Hepatocyte (in vitro differentiated cells): ENCODE data around the gene GBE1. TPM values are rescaled to one million over a fixed set of nuclear protein-coding genes. Genes with fewer than 3 reads are reported as not detected.

ENCODE experiments used
- DNase-seq: peaks from one replicate; pipeline ENCODE4 v3.0.0-alpha.2; 2016; ENCODE audit warnings: low spot score
- H2AFZ ChIP-seq: fragments of 200-600 bp; sonication (generic); 2 replicates; pipeline ENCODE4 v1.6.0; 2016; ENCODE audit warnings: antibody characterized with exemption, mild to moderate bottlenecking
- H3K27ac ChIP-seq: fragments of 200-600 bp; sonication (generic); 2 replicates; pipeline ENCODE4 v1.5.1; 2016; ENCODE audit warnings: mild to moderate bottlenecking
- H3K27me3 ChIP-seq: fragments of 200-600 bp; sonication (generic); 2 replicates; pipeline ENCODE4 v1.6.1; 2016
- H3K36me3 ChIP-seq: fragments of 200-600 bp; sonication (generic); replicated peaks from 2 replicates; pipeline ENCODE4 v1.5.1; 2016; ENCODE audit warnings: low read depth; ENCODE audit not compliant: insufficient read depth
- H3K4me1 ChIP-seq: fragments of 200-600 bp; sonication (generic); 2 replicates; pipeline ENCODE4 v1.5.1; 2016; ENCODE audit warnings: mild to moderate bottlenecking, moderate library complexity; ENCODE audit not compliant: insufficient read depth
- H3K4me2 ChIP-seq: fragments of 200-600 bp; sonication (generic); 2 replicates; pipeline ENCODE4 v1.6.0; 2016
- H3K4me3 ChIP-seq: fragments of 200-600 bp; sonication (generic); 2 replicates; pipeline ENCODE4 v1.5.1; 2016; ENCODE audit warnings: mild to moderate bottlenecking
- H3K79me2 ChIP-seq: fragments of 200-600 bp; sonication (generic); 2 replicates; pipeline ENCODE4 v1.6.0; 2017; ENCODE audit warnings: mild to moderate bottlenecking
- H3K9me2 ChIP-seq: fragments of 200-600 bp; sonication (generic); replicated peaks from 2 replicates; pipeline ENCODE4 v1.6.0; 2017; ENCODE audit warnings: mild to moderate bottlenecking; ENCODE audit not compliant: insufficient read depth
- H3K9me3 ChIP-seq: fragments of 200-600 bp; sonication (generic); 2 replicates; pipeline ENCODE4 v1.5.1; 2016; ENCODE audit warnings: low read depth, mild to moderate bottlenecking
- H4K20me1 ChIP-seq: fragments of 200-600 bp; sonication (generic); 2 replicates; pipeline ENCODE4 v1.6.0; 2016; ENCODE audit warnings: mild to moderate bottlenecking; ENCODE audit not compliant: insufficient read depth, poor library complexity, severe bottlenecking
- EZH2 ChIP-seq: fragments of 200-600 bp; sonication (generic); IDR thresholded peaks from 2 replicates; pipeline ENCODE4 v1.6.1; 2016; ENCODE audit warnings: antibody characterized with exemption, mild to moderate bottlenecking, borderline replicate concordance
- EZH2phosphoT487 ChIP-seq: fragments of 200-600 bp; sonication (generic); IDR thresholded peaks from one replicate; pipeline ENCODE4 v1.6.1; 2018; ENCODE audit warnings: antibody characterized with exemption, mild to moderate bottlenecking, low read depth, moderate library complexity; ENCODE audit not compliant: unreplicated experiment, severe bottlenecking
- WGBS: methylation state at CpG from one replicate; pipeline ENCODE4 v1.1.6; 2016; ENCODE audit warnings: low lambda C conversion rate; ENCODE audit errors: missing lambda C conversion rate; 5-methylcytosine and 5-hydroxymethylcytosine counted together
- polyA plus RNA-seq: library from polyadenylated mRNA; unstranded; fragments of >200 nt; fragmentation: Nextera tagmentation; extraction: Ambion mirVana; gene quantifications from 2 replicates; pipeline ENCODE4 v1.2.1, GENCODE V29; 2016
- total RNA-seq: library from RNA; depleted of rRNA; stranded (reverse); fragments of >200 nt; gene quantifications from 2 replicates; pipeline ENCODE4 v1.2.3, GENCODE V29; 2014
- TF ChIP-seq, protein P1 (sequence below): fragments of 200-600 bp; sonication (generic); IDR thresholded peaks from 2 replicates; pipeline ENCODE4 v1.5.1; 2016; ENCODE audit warnings: antibody characterized with exemption, mild to moderate bottlenecking; ENCODE audit not compliant: poor library complexity

The GBE1 gene
- total and polyA plus RNA-seq, 2 experiments from 2014 or later, result 15.6 to 25.8 TPM

DNA sequence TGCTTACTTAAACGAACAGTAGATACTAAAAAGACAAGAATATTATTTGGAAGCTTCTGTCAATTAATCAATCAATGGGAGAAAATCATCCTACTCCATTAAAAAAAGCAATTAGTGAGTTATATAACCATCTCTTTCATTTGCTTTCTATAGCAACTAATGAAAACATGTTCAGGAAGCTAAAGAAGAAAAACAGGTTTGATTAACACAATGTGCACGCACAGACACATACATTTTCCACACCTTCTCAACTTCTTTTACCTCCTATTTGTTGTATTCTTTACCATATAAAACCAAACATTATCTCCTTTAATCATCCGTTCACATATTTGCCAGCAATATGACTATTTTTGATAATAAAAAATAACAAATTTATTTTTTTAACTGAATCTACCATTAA, 111.3 kb downstream of the GBE1 start:
- TF ChIP-seq, protein P1, sequence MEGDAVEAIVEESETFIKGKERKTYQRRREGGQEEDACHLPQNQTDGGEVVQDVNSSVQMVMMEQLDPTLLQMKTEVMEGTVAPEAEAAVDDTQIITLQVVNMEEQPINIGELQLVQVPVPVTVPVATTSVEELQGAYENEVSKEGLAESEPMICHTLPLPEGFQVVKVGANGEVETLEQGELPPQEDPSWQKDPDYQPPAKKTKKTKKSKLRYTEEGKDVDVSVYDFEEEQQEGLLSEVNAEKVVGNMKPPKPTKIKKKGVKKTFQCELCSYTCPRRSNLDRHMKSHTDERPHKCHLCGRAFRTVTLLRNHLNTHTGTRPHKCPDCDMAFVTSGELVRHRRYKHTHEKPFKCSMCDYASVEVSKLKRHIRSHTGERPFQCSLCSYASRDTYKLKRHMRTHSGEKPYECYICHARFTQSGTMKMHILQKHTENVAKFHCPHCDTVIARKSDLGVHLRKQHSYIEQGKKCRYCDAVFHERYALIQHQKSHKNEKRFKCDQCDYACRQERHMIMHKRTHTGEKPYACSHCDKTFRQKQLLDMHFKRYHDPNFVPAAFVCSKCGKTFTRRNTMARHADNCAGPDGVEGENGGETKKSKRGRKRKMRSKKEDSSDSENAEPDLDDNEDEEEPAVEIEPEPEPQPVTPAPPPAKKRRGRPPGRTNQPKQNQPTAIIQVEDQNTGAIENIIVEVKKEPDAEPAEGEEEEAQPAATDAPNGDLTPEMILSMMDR, result no peak
- no peak for TF ChIP-seq EZH2phosphoT487
- no peak for TF ChIP-seq EZH2
- Histone ChIP-seq H3K27me3 (no peaks in the 10 kb centered on the region), H3K4me2 (no peak overlapping the region), H4K20me1 (no peaks in the 10 kb centered on the region), H3K4me3 (no peak overlapping the region), H3K4me1 (no peaks in the 10 kb centered on the region), H3K9me3 (no peaks in the 10 kb centered on the region), H3K9me2 (no peaks in the 10 kb centered on the region), H3K36me3 (no peaks in the 10 kb centered on the region), H3K79me2 (no peaks in the 10 kb centered on the region), H3K27ac (no peak overlapping the region), H2AFZ (no peak overlapping the region)
- WGBS, result 87% methylated on average over 3 of the region's 3 CpGs
- no peak for DNase-seq

DNA sequence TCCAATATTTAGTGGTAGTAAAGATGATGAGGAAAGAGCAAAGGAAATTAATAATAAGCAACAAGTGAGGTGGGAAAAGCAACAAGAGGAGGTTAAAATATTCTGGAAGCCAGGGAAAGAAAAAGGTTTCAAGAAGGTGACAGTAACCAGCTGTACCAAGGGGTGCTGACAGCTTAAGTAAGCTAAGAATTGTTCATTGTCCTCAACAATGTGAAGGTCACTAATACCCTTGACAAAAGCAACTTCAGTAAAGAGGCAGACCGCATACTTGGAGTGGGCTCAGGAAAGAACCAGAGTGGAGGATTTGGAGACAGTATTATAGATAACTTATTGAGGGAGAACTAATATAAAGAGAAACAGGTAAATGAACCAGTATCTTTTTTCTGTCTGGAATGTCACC, 116.2 kb downstream of the GBE1 start:
- H3K27ac ChIP-seq, result no peak overlapping the region
- no peak overlapping the region for H3K4me3 ChIP-seq
- H3K36me3 ChIP-seq, result no peaks in the 10 kb centered on the region
- H3K27me3 ChIP-seq, result no peaks in the 10 kb centered on the region
- H3K9me2 ChIP-seq, result no peaks in the 10 kb centered on the region
- H3K4me2 ChIP-seq, result no peak overlapping the region
- 56% methylated on average over 1 of the region's 1 CpG for WGBS
- TF ChIP-seq, protein P1, result no peak
- TF ChIP-seq EZH2, result no peak
- no peak for TF ChIP-seq EZH2phosphoT487
- H3K9me3 ChIP-seq, result no peaks in the 10 kb centered on the region
- no peaks in the 10 kb centered on the region for H4K20me1 ChIP-seq
- DNase-seq, result no peak
- no peaks in the 10 kb centered on the region for H3K4me1 ChIP-seq
- H2AFZ ChIP-seq, result no peak overlapping the region
- no peaks in the 10 kb centered on the region for H3K79me2 ChIP-seq

- no peak overlapping the region for H3K4me3 ChIP-seq
- no peaks in the 10 kb centered on the region for H3K27me3 ChIP-seq
- H2AFZ ChIP-seq, result no peak overlapping the region
- H3K79me2 ChIP-seq, result no peaks in the 10 kb centered on the region
- no peak overlapping the region for H3K27ac ChIP-seq
- no peak for TF ChIP-seq EZH2
- TF ChIP-seq, protein P1, result peak; percentile 36
- no peaks in the 10 kb centered on the region for H3K9me3 ChIP-seq
- no peaks in the 10 kb centered on the region for H3K9me2 ChIP-seq
- no peaks in the 10 kb centered on the region for H3K36me3 ChIP-seq
- WGBS, result 89% methylated on average over 2 of the region's 2 CpGs
- peak; percentile 19 for DNase-seq
- H3K4me2 ChIP-seq, result no peak overlapping the region
- no peaks in the 10 kb centered on the region for H4K20me1 ChIP-seq
- no peaks in the 10 kb centered on the region for H3K4me1 ChIP-seq
Observed at GRCh38 chr3:81643721-81644120, 117.7 kb downstream of the GBE1 start.

DNA sequence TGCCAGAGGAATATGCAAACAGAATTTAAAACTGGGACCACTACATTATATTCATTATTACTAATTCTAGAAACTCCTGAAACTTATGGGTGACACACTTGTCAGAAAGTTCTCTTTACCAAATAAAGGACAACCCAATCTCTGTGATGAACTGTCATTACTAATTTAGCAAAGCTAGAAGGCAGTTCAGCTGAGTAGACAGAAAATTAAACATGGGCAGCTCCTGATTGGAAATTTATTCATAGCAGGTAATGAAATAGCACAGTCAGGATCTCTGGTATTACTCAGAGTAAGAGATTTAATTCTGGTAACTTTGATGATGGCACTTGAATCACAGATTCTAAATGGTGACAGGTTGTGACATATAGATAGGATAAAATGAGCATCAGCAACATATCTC, 123.0 kb downstream of the GBE1 start:
- TF ChIP-seq EZH2phosphoT487 (no peak), EZH2 (no peak)
- TF ChIP-seq, protein P1, result no peak
- no peak for DNase-seq
- no peak overlapping the region for H3K27ac ChIP-seq
- H3K36me3 ChIP-seq, result no peaks in the 10 kb centered on the region
- no peaks in the 10 kb centered on the region for H3K79me2 ChIP-seq
- H3K4me2 ChIP-seq, result no peak overlapping the region
- no peaks in the 10 kb centered on the region for H3K9me2 ChIP-seq
- H2AFZ ChIP-seq, result no peak overlapping the region
- no peaks in the 10 kb centered on the region for H3K4me1 ChIP-seq
- no peaks in the 10 kb centered on the region for H4K20me1 ChIP-seq
- no peaks in the 10 kb centered on the region for H3K9me3 ChIP-seq
- no peaks in the 10 kb centered on the region for H3K27me3 ChIP-seq
- H3K4me3 ChIP-seq, result no peak overlapping the region
